Measurements from ENCODE around the gene KCNIP4.

Gene KCNIP4

GRCh38 chr4:21544415-21544814 is 404.2 kb downstream of the KCNIP4 start:
- no peaks in the 10 kb centered on the region for H3K36me3 ChIP-seq (ENCODE audit: control insufficient read depth, insufficient read depth, low read length)
- no peaks in the 10 kb centered on the region for H3K9me3 ChIP-seq (ENCODE audit: control insufficient read depth, low read length)
- no peak overlapping the region for H3K27ac ChIP-seq (ENCODE audit: low read depth, low read length, severe bottlenecking)
- H3K4me3 ChIP-seq (ENCODE audit: extremely low read depth, insufficient read depth, low read length, poor library complexity, severe bottlenecking) = no peak overlapping the region
- WGBS, 2 experiments (ENCODE audit: insufficient coverage in 2 of 2) = 17 to 57% methylated on average over 1 of the region's 1 CpG
- no peaks in the 10 kb centered on the region for H3K4me1 ChIP-seq (ENCODE audit: control insufficient read depth, insufficient read depth, low read length, poor library complexity, severe bottlenecking)

GRCh38 chr4:21543514-21543913 is 405.1 kb downstream of the KCNIP4 start:
- H3K9me3 ChIP-seq (ENCODE audit: control insufficient read depth, low read length) = no peaks in the 10 kb centered on the region
- no peaks in the 10 kb centered on the region for H3K36me3 ChIP-seq (ENCODE audit: control insufficient read depth, insufficient read depth, low read length)
- no CpG with 5 or more reads among the region's 3 CpGs for WGBS, 2 experiments (ENCODE audit: insufficient coverage in 2 of 2)
- no peak overlapping the region for H3K27ac ChIP-seq (ENCODE audit: low read depth, low read length, severe bottlenecking)
- H3K4me3 ChIP-seq (ENCODE audit: extremely low read depth, insufficient read depth, low read length, poor library complexity, severe bottlenecking) = no peak overlapping the region
- H3K4me1 ChIP-seq (ENCODE audit: control insufficient read depth, insufficient read depth, low read length, poor library complexity, severe bottlenecking) = no peaks in the 10 kb centered on the region

- H3K36me3 ChIP-seq (ENCODE audit: control insufficient read depth, insufficient read depth, low read length) = no peaks in the 10 kb centered on the region
- no peak overlapping the region for H3K27ac ChIP-seq (ENCODE audit: low read depth, low read length, severe bottlenecking)
- 94 to 100% methylated on average over 1 to 2 of the region's 3 CpGs for WGBS, 2 experiments (ENCODE audit: insufficient coverage in 2 of 2)
- H3K9me3 ChIP-seq (ENCODE audit: control insufficient read depth, low read length) = no peaks in the 10 kb centered on the region
- H3K4me3 ChIP-seq (ENCODE audit: extremely low read depth, insufficient read depth, low read length, poor library complexity, severe bottlenecking) = no peak overlapping the region
- no peaks in the 10 kb centered on the region for H3K4me1 ChIP-seq (ENCODE audit: control insufficient read depth, insufficient read depth, low read length, poor library complexity, severe bottlenecking)
These were observed 412.7 kb downstream of the KCNIP4 start for GRCh38 chr4:21535898-21536297.

- H3K4me1 ChIP-seq (ENCODE audit: control insufficient read depth, insufficient read depth, low read length, poor library complexity, severe bottlenecking) = no peaks in the 10 kb centered on the region
- H3K27ac ChIP-seq (ENCODE audit: low read depth, low read length, severe bottlenecking) = no peak overlapping the region
- no peak overlapping the region for H3K4me3 ChIP-seq (ENCODE audit: extremely low read depth, insufficient read depth, low read length, poor library complexity, severe bottlenecking)
- no peaks in the 10 kb centered on the region for H3K9me3 ChIP-seq (ENCODE audit: control insufficient read depth, low read length)
- H3K36me3 ChIP-seq (ENCODE audit: control insufficient read depth, insufficient read depth, low read length) = no peaks in the 10 kb centered on the region
These were observed 417.5 kb downstream of the KCNIP4 start for GRCh38 chr4:21531048-21531447.

DNA sequence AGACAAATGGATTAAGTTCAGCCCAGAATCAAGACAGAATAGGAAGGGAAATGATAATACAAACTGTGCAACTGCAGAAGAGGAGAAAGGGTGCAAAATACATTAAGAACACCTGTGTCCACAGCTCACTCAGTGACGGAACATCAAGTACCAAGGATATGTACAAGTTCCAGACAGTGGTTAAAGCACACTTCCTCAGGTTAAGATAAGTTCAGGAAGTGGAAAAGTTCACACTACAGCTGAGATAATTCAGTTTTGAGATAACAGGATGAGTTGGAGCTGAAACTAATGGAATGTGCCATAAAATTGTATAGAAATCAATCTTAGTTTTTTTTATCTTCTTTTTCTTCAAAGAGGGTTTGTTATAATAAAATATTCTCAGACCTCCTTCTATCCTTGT is 419.4 kb downstream of the KCNIP4 start:
- Histone ChIP-seq H3K4me1 (ENCODE audit: control insufficient read depth, insufficient read depth, low read length, poor library complexity, severe bottlenecking) (no peaks in the 10 kb centered on the region), H3K4me3 (ENCODE audit: extremely low read depth, insufficient read depth, low read length, poor library complexity, severe bottlenecking) (no peak overlapping the region), H3K9me3 (ENCODE audit: control insufficient read depth, low read length) (no peaks in the 10 kb centered on the region), H3K36me3 (ENCODE audit: control insufficient read depth, insufficient read depth, low read length) (no peaks in the 10 kb centered on the region), H3K27ac (ENCODE audit: low read depth, low read length, severe bottlenecking) (no peak overlapping the region)
- no CpG with 5 or more reads among the region's 1 CpG for WGBS, 2 experiments (ENCODE audit: insufficient coverage in 2 of 2)

GRCh38 chr4:21522296-21522695 is 426.3 kb downstream of the KCNIP4 start:
- 100% methylated on average over 2 to 3 of the region's 3 CpGs for WGBS, 2 experiments (ENCODE audit: insufficient coverage in 2 of 2)
- H3K4me1 ChIP-seq (ENCODE audit: control insufficient read depth, insufficient read depth, low read length, poor library complexity, severe bottlenecking) = no peaks in the 10 kb centered on the region
- H3K9me3 ChIP-seq (ENCODE audit: control insufficient read depth, low read length) = no peaks in the 10 kb centered on the region
- no peak overlapping the region for H3K27ac ChIP-seq (ENCODE audit: low read depth, low read length, severe bottlenecking)
- H3K36me3 ChIP-seq (ENCODE audit: control insufficient read depth, insufficient read depth, low read length) = no peaks in the 10 kb centered on the region
- no peak overlapping the region for H3K4me3 ChIP-seq (ENCODE audit: extremely low read depth, insufficient read depth, low read length, poor library complexity, severe bottlenecking)

- WGBS, 2 experiments (ENCODE audit: insufficient coverage in 2 of 2) = 70 to 83% methylated on average over 1 of the region's 5 CpGs
- Histone ChIP-seq H3K36me3 (ENCODE audit: control insufficient read depth, insufficient read depth, low read length) (no peaks in the 10 kb centered on the region), H3K4me3 (ENCODE audit: extremely low read depth, insufficient read depth, low read length, poor library complexity, severe bottlenecking) (no peak overlapping the region), H3K27ac (ENCODE audit: low read depth, low read length, severe bottlenecking) (no peak overlapping the region), H3K4me1 (ENCODE audit: control insufficient read depth, insufficient read depth, low read length, poor library complexity, severe bottlenecking) (no peaks in the 10 kb centered on the region), H3K9me3 (ENCODE audit: control insufficient read depth, low read length) (no peaks in the 10 kb centered on the region)
These were observed 431.3 kb downstream of the KCNIP4 start for GRCh38 chr4:21517126-21517859.

GRCh38 chr4:21514022-21514694 is 434.4 kb downstream of the KCNIP4 start:
- no peaks in the 10 kb centered on the region for H3K36me3 ChIP-seq (ENCODE audit: control insufficient read depth, insufficient read depth, low read length)
- no peaks in the 10 kb centered on the region for H3K9me3 ChIP-seq (ENCODE audit: control insufficient read depth, low read length)
- no peak overlapping the region for H3K4me3 ChIP-seq (ENCODE audit: extremely low read depth, insufficient read depth, low read length, poor library complexity, severe bottlenecking)
- no peak overlapping the region for H3K27ac ChIP-seq (ENCODE audit: low read depth, low read length, severe bottlenecking)
- 85 to 89% methylated on average over 2 of the region's 4 CpGs for WGBS, 2 experiments (ENCODE audit: insufficient coverage in 2 of 2)
- H3K4me1 ChIP-seq (ENCODE audit: control insufficient read depth, insufficient read depth, low read length, poor library complexity, severe bottlenecking) = no peaks in the 10 kb centered on the region

DNA sequence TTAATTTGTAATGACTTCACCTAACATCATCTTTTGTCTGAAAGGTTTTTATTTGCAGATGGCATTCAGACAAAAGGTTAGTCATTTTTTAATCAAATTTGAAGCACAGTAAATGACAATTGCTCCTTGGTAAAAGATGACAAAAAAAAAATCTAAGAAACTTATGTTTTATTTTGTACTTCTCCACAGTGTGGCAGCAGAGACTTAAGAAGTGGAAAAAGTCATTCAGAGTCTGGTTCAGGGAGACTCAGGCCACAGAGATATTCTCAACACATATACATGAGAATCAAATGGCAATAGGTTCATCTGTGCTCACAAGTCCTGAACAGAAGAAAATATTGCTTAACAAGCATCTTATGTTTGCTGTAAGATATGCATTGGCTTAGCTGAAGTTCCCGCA is 436.2 kb downstream of the KCNIP4 start:
- H3K4me1 ChIP-seq (ENCODE audit: control insufficient read depth, insufficient read depth, low read length, poor library complexity, severe bottlenecking) = no peaks in the 10 kb centered on the region
- no peak overlapping the region for H3K27ac ChIP-seq (ENCODE audit: low read depth, low read length, severe bottlenecking)
- no peaks in the 10 kb centered on the region for H3K36me3 ChIP-seq (ENCODE audit: control insufficient read depth, insufficient read depth, low read length)
- H3K9me3 ChIP-seq (ENCODE audit: control insufficient read depth, low read length) = no peaks in the 10 kb centered on the region
- 80% methylated on average over 1 of the region's 1 CpG; no CpG with 5 or more reads in 1 of the 2 experiments for WGBS, 2 experiments (ENCODE audit: insufficient coverage in 2 of 2)
- H3K4me3 ChIP-seq (ENCODE audit: extremely low read depth, insufficient read depth, low read length, poor library complexity, severe bottlenecking) = no peak overlapping the region

DNA sequence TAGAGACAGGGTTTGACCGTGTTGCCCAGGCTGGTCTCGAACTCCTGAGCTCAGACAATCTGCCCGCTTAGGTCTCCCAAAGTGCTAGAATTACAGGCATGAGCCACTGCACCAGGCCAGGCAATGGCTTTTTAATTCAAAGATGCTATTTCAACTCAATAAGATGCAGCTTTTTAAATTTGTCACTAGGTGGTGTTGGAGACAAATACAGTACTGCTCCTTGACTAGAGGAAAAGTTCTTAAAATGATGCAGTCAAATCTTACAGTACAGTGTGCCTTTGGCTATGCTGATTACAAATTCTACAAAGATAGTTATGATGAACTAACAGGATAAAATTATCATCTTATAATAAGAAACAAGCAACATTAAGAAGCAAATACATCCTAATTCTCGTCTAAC is 441.1 kb downstream of the KCNIP4 start:
- 79 to 82% methylated on average over 3 of the region's 4 CpGs for WGBS, 2 experiments (ENCODE audit: insufficient coverage in 2 of 2)
- Histone ChIP-seq H3K4me3 (ENCODE audit: extremely low read depth, insufficient read depth, low read length, poor library complexity, severe bottlenecking) (no peak overlapping the region), H3K9me3 (ENCODE audit: control insufficient read depth, low read length) (no peaks in the 10 kb centered on the region), H3K36me3 (ENCODE audit: control insufficient read depth, insufficient read depth, low read length) (no peaks in the 10 kb centered on the region), H3K27ac (ENCODE audit: low read depth, low read length, severe bottlenecking) (no peak overlapping the region), H3K4me1 (ENCODE audit: control insufficient read depth, insufficient read depth, low read length, poor library complexity, severe bottlenecking) (no peaks in the 10 kb centered on the region)

GRCh38 chr4:21490682-21491081 is 457.9 kb downstream of the KCNIP4 start:
- Histone ChIP-seq H3K4me3 (ENCODE audit: extremely low read depth, insufficient read depth, low read length, poor library complexity, severe bottlenecking) (no peak overlapping the region), H3K36me3 (ENCODE audit: control insufficient read depth, insufficient read depth, low read length) (no peaks in the 10 kb centered on the region), H3K9me3 (ENCODE audit: control insufficient read depth, low read length) (no peaks in the 10 kb centered on the region), H3K4me1 (ENCODE audit: control insufficient read depth, insufficient read depth, low read length, poor library complexity, severe bottlenecking) (no peaks in the 10 kb centered on the region), H3K27ac (ENCODE audit: low read depth, low read length, severe bottlenecking) (no peak overlapping the region)
- WGBS, 2 experiments (ENCODE audit: insufficient coverage in 2 of 2) = 80% methylated on average over 1 of the region's 1 CpG; no CpG with 5 or more reads in 1 of the 2 experiments

Measured in mesodermal cell (in vitro differentiated cells).